ENCODE data around the gene ECM2. TPM values are rescaled to one million over a fixed set of nuclear protein-coding genes. Genes with fewer than 3 reads are reported as not detected.

The ECM2 gene
- total RNA-seq, 1 experiment from 2014 or later: not detected

GRCh38 chr9:92512622-92513021 is 23.2 kb downstream of the ECM2 start:
- Histone ChIP-seq H3K27ac (ENCODE audit: insufficient read length, low read depth, low read length) (no peak overlapping the region), H3K79me1 (ENCODE audit: insufficient read depth, low read depth, low read length, poor library complexity, severe bottlenecking) (no peaks in the 10 kb centered on the region), H2BK5ac (ENCODE audit: insufficient read length, low read length) (no peak overlapping the region), H4K5ac (ENCODE audit: insufficient read length, low read depth, low read length) (no peak overlapping the region), H3K9me3 (ENCODE audit: control insufficient read depth, low read depth, low read length) (no peaks in the 10 kb centered on the region), H3K4me2 (ENCODE audit: insufficient read depth, insufficient read length, low read length) (no peak overlapping the region), H3K4ac (ENCODE audit: low read depth, low read length) (no peak overlapping the region), H3K79me2 (ENCODE audit: insufficient read depth, low read length) (no peaks in the 10 kb centered on the region), H2BK12ac (ENCODE audit: insufficient read length, low read depth, low read length) (no peak overlapping the region), H3K18ac (ENCODE audit: insufficient read length, low read depth, low read length) (no peak overlapping the region), H4K8ac (replicated peaks; ENCODE audit: insufficient read length, low read depth, low read length) (no peak overlapping the region), H2BK15ac (ENCODE audit: low read depth, low read length) (no peak overlapping the region), H3K4me1 (ENCODE audit: insufficient read depth, low read length) (peaks cover 4% of the 10 kb centered on the region; the same call in 1 of the 2 replicates), H2BK120ac (ENCODE audit: low read depth, low read length, poor library complexity, severe bottlenecking) (no peak overlapping the region), H3K14ac (ENCODE audit: insufficient read depth, low read length) (no peak overlapping the region), H4K91ac (ENCODE audit: insufficient read length, low read depth, low read length) (no peak overlapping the region), H3T11ph (ENCODE audit: low read length) (no peak overlapping the region), H3K23ac (ENCODE audit: insufficient read length, low read depth, low read length) (no peak overlapping the region), H3K27me3 (ENCODE audit: insufficient read depth, low read length) (no peaks in the 10 kb centered on the region), H3K56ac (ENCODE audit: insufficient read length, low read depth, low read length) (no peak overlapping the region), H4K20me1 (ENCODE audit: control insufficient read depth, insufficient read depth, insufficient read length) (no peaks in the 10 kb centered on the region), H2BK20ac (ENCODE audit: low read depth, low read length, poor library complexity, severe bottlenecking) (no peak overlapping the region), H2AFZ (ENCODE audit: low read length) (no peak overlapping the region), H2AK5ac (ENCODE audit: insufficient read length, low read length) (no peak overlapping the region), H3K9ac (ENCODE audit: extremely low read depth, insufficient read length, low read length) (no peak overlapping the region), H3K23me2 (ENCODE audit: insufficient read length, low read depth, low read length, poor library complexity, severe bottlenecking) (no peaks in the 10 kb centered on the region)
- Mint-ChIP-seq H3K4me1 (peaks cover 13 to 16% of the 10 kb centered on the region in 2 experiments), H3K27me3 (ENCODE audit: low read depth) (no peaks in the 10 kb centered on the region), H3K27ac (no peak overlapping the region; a peak in 1 of 7 replicates), H3K9me3 (no peaks in the 10 kb centered on the region), H3K4me3 (no peak overlapping the region), H3K36me3 (ENCODE audit: insufficient read depth in 1 of 3, low read depth in 3 of 3) (no peaks in the 10 kb centered on the region)
- no peak for TF ChIP-seq CTCF (conservative IDR thresholded peaks at IDR 0.05)
- WGBS (ENCODE audit: extremely low coverage, insufficient read length, low lambda C conversion rate): no CpG with 5 or more reads among the region's 3 CpGs
- no peak for DNase-seq
